NCI-H1436 (cell line): ENCODE data around the gene LGI1.
A peak's percentile ranks its signal among the peaks of the same experiment; 100 is the strongest.

ENCODE experiments used
- DNase-seq: peaks from one replicate; lab custom pipeline; 2025; lab: John Stamatoyannopoulos, UW

Gene LGI1

GRCh38 chr10:93757801-93758507, at the start of gene LGI1:
LGI1 (plus strand) TSS chr10:93757936; CDS start chr10:93758145, 209 bp downstream.
- DNase-seq, result no peak

- no peak for DNase-seq
These were observed 47.3 kb upstream of the LGI1 start for GRCh38 chr10:93710333-93710909.

- DNase-seq, result no peak
These were observed 45.8 kb upstream of the LGI1 start for GRCh38 chr10:93711891-93712290.

- no peak for DNase-seq
These were observed 45.1 kb upstream of the LGI1 start for GRCh38 chr10:93712593-93712992.

- no peak for DNase-seq
These were observed 42.4 kb upstream of the LGI1 start for GRCh38 chr10:93715345-93715744.

GRCh38 chr10:93716766-93717165, 41.0 kb upstream of the LGI1 start:
- no peak for DNase-seq

GRCh38 chr10:93718937-93719725, 38.6 kb upstream of the LGI1 start:
- DNase-seq, result no peak

- no peak for DNase-seq
These were observed 37.8 kb upstream of the LGI1 start for GRCh38 chr10:93719901-93720300.

- no peak for DNase-seq
These were observed 35.2 kb upstream of the LGI1 start for GRCh38 chr10:93722550-93722949.

GRCh38 chr10:93723153-93723552, 34.6 kb upstream of the LGI1 start:
- DNase-seq, result no peak

GRCh38 chr10:93726024-93726423, 31.7 kb upstream of the LGI1 start:
- no peak for DNase-seq

GRCh38 chr10:93741367-93741766, 16.4 kb upstream of the LGI1 start:
- no peak for DNase-seq

- DNase-seq, result no peak
These were observed 14.9 kb upstream of the LGI1 start for GRCh38 chr10:93742633-93743349.

GRCh38 chr10:93745408-93746065, 12.2 kb upstream of the LGI1 start:
- DNase-seq, result no peak

- DNase-seq, result peak; percentile 31
These were observed 10.9 kb upstream of the LGI1 start for GRCh38 chr10:93746844-93747284.

- DNase-seq, result no peak
These were observed 8.4 kb upstream of the LGI1 start for GRCh38 chr10:93749218-93749799.

GRCh38 chr10:93751124-93751523, 6.6 kb upstream of the LGI1 start:
- no peak for DNase-seq

GRCh38 chr10:93751832-93752231, 5.9 kb upstream of the LGI1 start:
- DNase-seq, result no peak

- DNase-seq, result no peak
These were observed 5.0 kb upstream of the LGI1 start for GRCh38 chr10:93752761-93753160.

- DNase-seq, result no peak
These were observed 4.0 kb upstream of the LGI1 start for GRCh38 chr10:93753621-93754250.

GRCh38 chr10:93754761-93755160, 3.0 kb upstream of the LGI1 start:
- DNase-seq, result no peak
